Activated CD4-positive, alpha-beta T cell treated with anti-CD3 and anti-CD28 coated beads, Interleukin-2, amount 10 ng/mL, durations not matched to agents 24 days and 14 days (primary cell): ENCODE data around the gene TAF3. TPM values are rescaled to one million over a fixed set of nuclear protein-coding genes. Genes with fewer than 3 reads are reported as not detected.

Experiments
- DNase-seq: peaks from one replicate; pipeline ENCODE4 v3.0.0; 2022
- H3K27ac Mint-ChIP-seq: one replicate; pipeline ENCODE4 v1.8.0; 2022; ENCODE audit warnings: mild to moderate bottlenecking, mixed read lengths
- H3K27me3 Mint-ChIP-seq: one replicate; pipeline ENCODE4 v1.8.0; 2022; ENCODE audit warnings: mixed read lengths
- H3K36me3 Mint-ChIP-seq: one replicate; pipeline ENCODE4 v1.8.0; 2022; ENCODE audit warnings: low read depth, mild to moderate bottlenecking, mixed read lengths
- H3K4me1 Mint-ChIP-seq: one replicate; pipeline ENCODE4 v1.8.0; 2021; ENCODE audit warnings: mixed read lengths
- H3K4me3 Mint-ChIP-seq: one replicate; pipeline ENCODE4 v1.8.0; 2022; ENCODE audit warnings: mild to moderate bottlenecking, moderate library complexity, mixed read lengths
- H3K9me3 Mint-ChIP-seq: one replicate; pipeline ENCODE4 v1.8.0; 2021; ENCODE audit warnings: mixed read lengths
- intact Hi-C: fragments of 100-400 bp; cut with micrococcal nuclease; formaldehyde crosslinking; loops from one replicate; pipeline ENCODE4 v1.15.1; 2023
- total RNA-seq: library from RNA; stranded (reverse); gene quantifications from 2 replicates; pipeline ENCODE4 v1.2.3, GENCODE V29; 2022

TAF3 gene
- total RNA-seq, 1 donor from 2014 or later = 15.1 TPM

- peaks cover 67% of the 10 kb centered on the region for H3K4me1 Mint-ChIP-seq
- intact Hi-C loops = loop anchor here (10.0 kb wide), 3 partner anchors 535 to 965 kb away; no protein-coding TSS in a partner anchor
- H3K4me3 Mint-ChIP-seq = peak overlapping the region; percentile 90
- peak; percentile 75 for DNase-seq
- peak overlapping the region; percentile 93 for H3K27ac Mint-ChIP-seq
- H3K36me3 Mint-ChIP-seq = peaks cover 88% of the 10 kb centered on the region
- H3K9me3 Mint-ChIP-seq = no peaks in the 10 kb centered on the region
- peaks cover 2% of the 10 kb centered on the region for H3K27me3 Mint-ChIP-seq
Measured at GRCh38 chr10:8059191-8059936, 241.1 kb downstream of the TAF3 start.

- Mint-ChIP-seq H3K9me3 (no peaks in the 10 kb centered on the region), H3K4me1 (peaks cover 70% of the 10 kb centered on the region), H3K27me3 (peaks cover 2% of the 10 kb centered on the region), H3K27ac (peak overlapping the region; percentile 93), H3K4me3 (peak overlapping the region; percentile 90), H3K36me3 (peaks cover 89% of the 10 kb centered on the region)
- intact Hi-C loops = loop anchor here (1.0 kb wide), 4 partner anchors 73 to 342 kb away; no protein-coding TSS in a partner anchor
- peak; percentile 92 for DNase-seq
Measured at GRCh38 chr10:8060010-8060703, 241.9 kb downstream of the TAF3 start.

- peaks cover 2% of the 10 kb centered on the region for H3K27me3 Mint-ChIP-seq
- H3K4me1 Mint-ChIP-seq = peaks cover 75% of the 10 kb centered on the region
- H3K27ac Mint-ChIP-seq = peak overlapping the region; percentile 93
- peaks cover 89% of the 10 kb centered on the region for H3K36me3 Mint-ChIP-seq
- H3K4me3 Mint-ChIP-seq = peak overlapping the region; percentile 90
- intact Hi-C loops = loop anchor here (1.0 kb wide), 5 partner anchors 7 to 342 kb away; no protein-coding TSS in a partner anchor
- H3K9me3 Mint-ChIP-seq = no peaks in the 10 kb centered on the region
- no peak for DNase-seq
Measured at GRCh38 chr10:8060704-8061121, 242.4 kb downstream of the TAF3 start.

GRCh38 chr10:8061274-8062211, 243.2 kb downstream of the TAF3 start:
- H3K4me3 Mint-ChIP-seq = peak overlapping the region; percentile 90
- peak; percentile 83 for DNase-seq
- H3K4me1 Mint-ChIP-seq = peaks cover 83% of the 10 kb centered on the region

GRCh38 chr10:8063128-8063908, 245.0 kb downstream of the TAF3 start:
- peaks cover 2% of the 10 kb centered on the region for H3K27me3 Mint-ChIP-seq
- peaks cover 93% of the 10 kb centered on the region for H3K36me3 Mint-ChIP-seq
- H3K9me3 Mint-ChIP-seq = no peaks in the 10 kb centered on the region
- peaks cover 87% of the 10 kb centered on the region for H3K4me1 Mint-ChIP-seq
- intact Hi-C loops = no loop called here
- H3K27ac Mint-ChIP-seq = peak overlapping the region; percentile 93
- no peak for DNase-seq
- H3K4me3 Mint-ChIP-seq = peak overlapping the region; percentile 90

More at GRCh38 chr10:8061274-8062211, 243.2 kb downstream of the TAF3 start:
- intact Hi-C loops = loop anchor here (1.0 kb wide), 1 partner anchor 8 kb away; no protein-coding TSS in a partner anchor
- Mint-ChIP-seq H3K27ac (peak overlapping the region; percentile 93), H3K9me3 (no peaks in the 10 kb centered on the region), H3K27me3 (peaks cover 2% of the 10 kb centered on the region), H3K36me3 (peaks cover 94% of the 10 kb centered on the region)

- H3K9me3 Mint-ChIP-seq = no peaks in the 10 kb centered on the region
Measured at GRCh38 chr10:8063935-8064334, 245.6 kb downstream of the TAF3 start.

GRCh38 chr10:8064436-8064835, 246.1 kb downstream of the TAF3 start:
- H3K27ac Mint-ChIP-seq = peak overlapping the region; percentile 73
- H3K4me3 Mint-ChIP-seq = peak overlapping the region; percentile 90
- H3K27me3 Mint-ChIP-seq = peaks cover 2% of the 10 kb centered on the region

More at GRCh38 chr10:8063935-8064334, 245.6 kb downstream of the TAF3 start:
- Mint-ChIP-seq H3K27me3 (peaks cover 2% of the 10 kb centered on the region), H3K4me1 (peaks cover 84% of the 10 kb centered on the region), H3K27ac (peak overlapping the region; percentile 93), H3K36me3 (peaks cover 93% of the 10 kb centered on the region), H3K4me3 (peak overlapping the region; percentile 90)
- no peak for DNase-seq
- intact Hi-C loops = no loop called here

GRCh38 chr10:8065651-8066050, 247.3 kb downstream of the TAF3 start:
- Mint-ChIP-seq H3K9me3 (peaks cover 3% of the 10 kb centered on the region), H3K27ac (peak overlapping the region; percentile 82), H3K27me3 (no peaks in the 10 kb centered on the region), H3K4me3 (peak overlapping the region; percentile 77), H3K36me3 (peaks cover 93% of the 10 kb centered on the region), H3K4me1 (peaks cover 81% of the 10 kb centered on the region)
- intact Hi-C loops = loop anchor here (1.0 kb wide), 4 partner anchors 8 to 260 kb away; no protein-coding TSS in a partner anchor
- DNase-seq = peak; percentile 62

More at GRCh38 chr10:8064436-8064835, 246.1 kb downstream of the TAF3 start:
- DNase-seq = no peak
- Mint-ChIP-seq H3K36me3 (peaks cover 93% of the 10 kb centered on the region), H3K9me3 (peaks cover 3% of the 10 kb centered on the region), H3K4me1 (peaks cover 84% of the 10 kb centered on the region)
- intact Hi-C loops = no loop called here

GRCh38 chr10:8066124-8066523, 247.8 kb downstream of the TAF3 start:
- no peak for DNase-seq
- no peaks in the 10 kb centered on the region for H3K27me3 Mint-ChIP-seq
- H3K9me3 Mint-ChIP-seq = peaks cover 3% of the 10 kb centered on the region
- H3K4me1 Mint-ChIP-seq = peaks cover 81% of the 10 kb centered on the region
- H3K36me3 Mint-ChIP-seq = peaks cover 93% of the 10 kb centered on the region
- H3K4me3 Mint-ChIP-seq = peak overlapping the region; percentile 77
- H3K27ac Mint-ChIP-seq = peak overlapping the region; percentile 82
- intact Hi-C loops = loop anchor here (1.0 kb wide), 3 partner anchors 9 to 259 kb away; no protein-coding TSS in a partner anchor

Other genes starting within 250 kb of the TAF3 start
- not detected in 2 replicates for gene ITIH5, start 151.5 kb upstream of the TAF3 start, total RNA-seq
- gene ITIH2, start 115.2 kb upstream of the TAF3 start, total RNA-seq = not detected in 2 replicates
- gene KIN, start 30.5 kb upstream of the TAF3 start, total RNA-seq = 13.9 and 14.4 TPM in 2 replicates
- gene ATP5F1C, start 30.3 kb upstream of the TAF3 start, total RNA-seq = 332 and 369 TPM in 2 replicates
- gene GATA3, start 236.2 kb downstream of the TAF3 start, total RNA-seq = 79.7 and 81.0 TPM in 2 replicates